GF-D8 (cell line): ENCODE measurements around the gene PCDHB11.
"Not testable (repeated sequence)": the region's sequence is repeated elsewhere in the genome, so short reads cannot be mapped to it uniquely, and the experiment has no call there.

Experiments
- DNase-seq: peaks from one replicate; lab custom pipeline; 2025; lab: John Stamatoyannopoulos, UW

PCDHB11 gene

DNA sequence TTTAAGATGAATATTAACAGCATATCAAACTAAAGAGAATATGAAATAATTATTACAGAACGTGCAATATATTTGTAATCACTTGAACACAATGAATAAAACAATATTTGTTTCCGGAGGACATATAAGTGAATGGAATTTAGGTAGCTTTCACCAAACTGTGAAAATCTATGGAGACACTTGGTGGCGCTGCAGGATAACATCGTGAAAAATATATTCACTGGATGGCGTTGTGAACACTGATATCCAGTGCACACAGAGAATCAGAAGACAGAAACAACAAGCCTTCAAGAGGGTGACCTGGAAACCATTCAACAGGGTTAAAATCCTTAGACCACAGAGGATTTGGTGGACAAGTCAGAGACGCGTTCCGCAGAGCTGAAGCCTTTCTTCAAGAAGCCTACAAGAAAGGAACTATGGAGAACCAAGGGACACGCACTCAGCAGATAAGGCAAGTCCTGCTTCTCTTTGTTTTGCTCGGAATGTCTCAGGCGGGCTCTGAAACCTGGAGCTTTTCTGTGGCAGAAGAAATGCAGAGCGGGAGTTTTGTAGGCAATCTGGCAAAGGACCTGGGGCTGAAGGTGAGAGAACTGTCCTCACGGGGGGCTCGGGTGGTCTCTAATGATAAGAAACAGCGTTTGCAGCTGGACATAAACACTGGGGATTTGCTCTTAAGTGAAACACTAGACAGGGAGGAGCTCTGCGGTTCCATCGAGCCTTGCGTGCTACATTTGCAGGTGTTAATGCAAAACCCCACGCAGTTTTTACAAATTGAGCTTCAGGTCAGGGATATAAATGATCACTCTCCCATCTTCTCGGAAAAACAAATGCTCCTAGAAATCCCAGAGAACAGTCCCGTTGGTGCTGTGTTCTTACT, at the start of gene PCDHB11:
Gene PCDHB11, plus strand, starts transcription at position 269 of the 877 bp plus-strand sequence. Its CDS starts 148 bp downstream, at position 417.
- DNase-seq = no peak

GRCh38 chr5:141149812-141150211, 49.6 kb upstream of the PCDHB11 start, which contains the start of gene PCDHB6:
Gene PCDHB6, plus strand, starts transcription at chr5:141150057. Its CDS starts 201 bp downstream, at chr5:141150258.
- DNase-seq = no peak

DNA sequence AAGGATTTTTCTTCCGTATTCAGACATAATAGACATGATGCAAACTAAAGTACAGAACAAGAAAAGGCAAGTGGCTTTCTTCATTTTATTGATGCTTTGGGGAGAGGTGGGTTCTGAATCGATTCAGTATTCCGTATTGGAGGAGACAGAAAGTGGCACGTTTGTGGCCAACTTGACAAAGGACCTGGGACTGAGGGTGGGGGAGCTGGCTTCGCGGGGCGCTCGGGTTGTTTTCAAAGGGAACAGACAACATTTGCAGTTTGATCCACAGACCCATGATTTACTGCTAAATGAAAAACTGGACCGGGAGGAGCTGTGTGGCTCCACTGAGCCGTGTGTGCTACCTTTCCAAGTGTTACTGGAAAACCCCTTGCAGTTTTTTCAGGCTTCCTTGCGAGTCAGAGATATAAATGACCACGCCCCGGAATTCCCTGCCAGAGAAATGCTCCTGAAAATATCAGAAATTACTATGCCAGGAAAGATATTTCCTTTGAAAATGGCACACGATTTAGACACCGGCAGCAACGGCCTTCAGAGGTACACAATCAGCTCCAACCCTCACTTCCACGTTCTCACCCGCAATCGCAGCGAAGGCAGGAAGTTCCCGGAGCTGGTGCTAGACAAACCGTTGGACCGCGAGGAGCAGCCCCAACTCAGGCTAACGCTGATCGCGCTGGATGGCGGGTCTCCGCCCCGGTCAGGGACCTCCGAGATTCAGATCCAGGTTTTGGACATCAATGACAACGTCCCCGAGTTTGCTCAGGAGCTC, 49.0 kb upstream of the PCDHB11 start:
- no peak for DNase-seq

GRCh38 chr5:141150993-141151325, 48.5 kb upstream of the PCDHB11 start:
- DNase-seq = no peak

DNA sequence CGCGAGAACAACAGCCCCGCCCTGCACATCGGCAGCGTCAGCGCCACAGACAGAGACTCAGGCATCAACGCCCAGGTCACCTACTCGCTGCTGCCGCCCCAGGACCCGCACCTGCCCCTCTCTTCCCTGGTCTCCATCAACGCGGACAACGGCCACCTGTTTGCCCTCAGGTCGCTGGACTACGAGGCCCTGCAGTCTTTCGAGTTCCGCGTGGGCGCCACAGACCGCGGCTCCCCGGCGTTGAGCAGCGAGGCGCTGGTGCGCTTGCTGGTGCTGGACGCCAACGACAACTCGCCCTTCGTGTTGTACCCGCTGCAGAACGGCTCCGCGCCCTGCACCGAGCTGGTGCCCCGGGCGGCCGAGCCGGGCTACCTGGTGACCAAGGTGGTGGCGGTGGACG, 47.8 kb upstream of the PCDHB11 start:
- not testable (repeated sequence) for DNase-seq

DNA sequence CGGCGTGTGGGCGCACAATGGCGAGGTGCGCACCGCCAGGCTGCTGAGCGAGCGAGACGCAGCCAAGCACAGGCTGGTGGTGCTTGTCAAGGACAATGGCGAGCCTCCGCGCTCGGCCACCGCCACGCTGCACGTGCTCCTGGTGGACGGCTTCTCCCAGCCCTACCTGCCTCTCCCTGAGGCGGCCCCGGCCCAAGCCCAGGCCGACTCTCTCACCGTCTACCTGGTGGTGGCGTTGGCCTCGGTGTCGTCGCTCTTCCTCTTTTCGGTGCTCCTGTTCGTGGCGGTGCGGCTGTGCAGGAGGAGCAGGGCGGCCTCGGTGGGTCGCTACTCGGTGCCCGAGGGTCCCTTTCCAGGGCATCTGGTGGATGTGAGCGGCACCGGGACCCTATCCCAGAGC, 47.3 kb upstream of the PCDHB11 start:
- not testable (repeated sequence) for DNase-seq

DNA sequence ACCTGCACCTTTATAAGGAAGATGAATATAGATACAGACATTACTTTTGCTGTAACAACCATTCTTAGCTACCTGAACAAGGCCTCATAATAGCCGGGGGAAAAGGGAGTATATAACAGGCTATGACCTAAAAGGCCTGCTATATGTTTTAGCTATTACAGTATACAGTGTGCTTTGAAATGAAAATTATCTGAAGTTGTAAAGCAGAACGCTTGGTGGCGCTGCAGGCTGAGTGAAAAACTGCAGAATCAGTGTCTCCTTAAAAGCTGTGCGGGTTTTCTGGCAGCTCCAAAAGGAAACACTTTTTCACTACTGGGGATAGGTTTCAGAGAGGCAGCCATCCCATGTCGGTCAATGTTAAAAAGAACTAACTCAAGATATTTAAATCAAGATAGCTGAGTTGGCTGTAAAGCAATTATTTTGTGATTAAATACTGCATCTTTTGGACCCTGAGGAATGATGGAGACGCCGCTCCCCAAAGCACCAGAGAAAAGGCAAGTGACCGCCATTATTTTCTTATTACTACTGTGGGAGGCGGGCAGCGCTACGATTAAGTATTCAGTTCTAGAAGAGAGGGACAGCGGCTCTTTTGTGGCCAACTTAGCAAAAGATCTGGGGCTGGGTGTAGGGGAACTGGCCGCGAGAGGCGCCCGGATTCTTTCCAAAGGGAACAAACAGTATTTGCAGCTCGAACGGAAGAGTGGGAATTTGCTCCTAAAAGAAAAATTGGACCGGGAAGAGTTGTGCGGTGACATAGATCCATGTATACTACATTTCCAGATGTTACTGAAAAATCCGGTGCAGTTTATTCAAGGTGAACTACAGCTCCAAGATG, 43.7 kb upstream of the PCDHB11 start:
- no peak for DNase-seq

- DNase-seq = not testable (repeated sequence)
Observed at GRCh38 chr5:141157356-141157755, 42.1 kb upstream of the PCDHB11 start.

GRCh38 chr5:141157901-141158300, 41.5 kb upstream of the PCDHB11 start:
- not testable (repeated sequence) for DNase-seq

DNA sequence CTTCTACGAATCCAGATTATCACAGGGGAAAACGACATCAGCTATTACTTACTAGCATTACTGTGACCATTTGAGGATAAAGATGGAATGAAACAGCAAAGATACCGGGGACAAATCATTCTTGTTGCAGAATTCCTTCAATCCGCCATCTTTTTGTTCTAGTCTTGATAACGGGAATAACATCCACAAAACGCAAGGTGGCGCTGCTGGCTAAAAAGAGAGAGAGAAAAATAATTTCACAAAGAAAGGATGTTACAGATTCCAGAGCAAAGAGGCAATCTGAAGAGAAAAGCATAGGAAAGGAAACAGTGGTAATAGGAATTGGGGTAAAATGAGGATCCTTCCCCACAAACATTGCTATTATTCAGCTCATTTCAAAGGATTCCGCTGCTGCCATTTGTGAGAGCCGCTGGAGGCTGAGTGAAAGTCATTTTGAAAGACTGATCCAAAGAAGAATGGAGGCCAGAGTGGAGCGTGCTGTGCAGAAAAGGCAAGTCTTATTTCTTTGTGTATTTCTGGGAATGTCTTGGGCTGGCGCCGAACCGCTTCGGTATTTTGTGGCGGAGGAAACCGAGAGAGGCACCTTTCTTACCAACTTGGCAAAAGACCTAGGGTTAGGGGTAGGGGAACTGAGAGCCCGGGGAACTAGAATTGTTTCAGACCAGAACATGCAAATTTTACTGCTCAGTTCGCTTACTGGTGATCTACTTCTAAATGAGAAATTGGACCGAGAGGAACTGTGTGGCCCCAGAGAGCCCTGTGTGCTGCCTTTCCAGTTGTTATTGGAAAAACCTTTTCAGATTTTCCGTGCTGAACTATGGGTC, 26.8 kb upstream of the PCDHB11 start, which contains the start of gene PCDHB7:
Gene PCDHB7, plus strand, starts transcription at position 264 of the 824 bp plus-strand sequence. Its CDS starts 192 bp downstream, at position 456.
- DNase-seq = no peak

DNA sequence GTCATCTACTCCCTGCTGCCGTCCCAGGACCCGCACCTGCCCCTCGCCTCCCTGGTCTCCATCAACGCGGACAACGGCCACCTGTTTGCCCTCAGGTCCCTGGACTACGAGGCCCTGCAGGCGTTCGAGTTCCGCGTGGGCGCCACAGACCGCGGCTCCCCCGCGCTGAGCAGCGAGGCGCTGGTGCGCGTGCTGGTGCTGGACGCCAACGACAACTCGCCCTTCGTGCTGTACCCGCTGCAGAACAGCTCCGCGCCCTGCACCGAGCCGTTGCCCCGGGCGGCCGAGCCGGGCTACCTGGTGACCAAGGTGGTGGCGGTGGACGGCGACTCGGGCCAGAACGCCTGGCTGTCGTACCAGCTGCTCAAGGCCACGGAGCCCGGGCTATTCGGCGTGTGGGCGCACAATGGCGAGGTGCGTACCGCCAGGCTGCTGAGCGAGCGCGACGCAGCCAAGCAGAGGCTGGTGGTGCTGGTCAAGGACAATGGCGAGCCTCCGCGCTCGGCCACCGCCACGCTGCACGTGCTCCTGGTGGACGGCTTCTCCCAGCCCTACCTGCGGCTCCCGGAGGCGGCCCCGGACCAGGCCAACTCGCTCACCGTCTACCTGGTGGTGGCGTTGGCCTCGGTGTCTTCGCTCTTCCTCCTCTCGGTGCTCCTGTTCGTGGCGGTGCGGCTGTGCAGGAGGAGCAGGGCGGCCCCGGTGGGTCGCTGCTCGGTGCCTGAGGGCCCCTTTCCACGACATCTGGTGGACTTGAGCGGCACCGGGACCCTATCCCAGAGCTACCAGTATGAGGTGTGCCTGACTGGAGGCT, 24.9 kb upstream of the PCDHB11 start:
- DNase-seq = not testable (repeated sequence)

DNA sequence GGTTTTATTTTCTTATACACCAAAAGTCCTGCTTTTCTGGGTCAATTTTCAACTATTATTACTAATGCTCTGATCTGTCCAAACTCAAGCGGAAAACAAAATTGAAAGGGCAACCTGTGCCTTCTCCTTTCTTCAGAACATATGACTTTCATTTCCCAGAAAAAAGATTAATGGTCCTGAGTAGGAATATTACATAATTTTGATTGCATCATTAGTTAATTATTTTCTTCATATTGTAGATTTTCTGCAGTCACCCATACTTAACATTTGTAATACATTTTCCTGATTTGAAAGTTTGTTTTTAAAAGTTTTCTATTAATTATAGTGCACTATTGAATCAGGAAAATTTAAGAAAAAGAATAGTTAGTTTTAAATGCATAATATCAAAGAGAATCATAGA, 23.5 kb upstream of the PCDHB11 start:
- no peak for DNase-seq

GRCh38 chr5:141177577-141178191, 21.7 kb upstream of the PCDHB11 start, which contains the start of gene PCDHB8:
Gene PCDHB8, plus strand, starts transcription at chr5:141177790. Its CDS starts 245 bp downstream, at chr5:141178035.
- not testable (repeated sequence) for DNase-seq

DNA sequence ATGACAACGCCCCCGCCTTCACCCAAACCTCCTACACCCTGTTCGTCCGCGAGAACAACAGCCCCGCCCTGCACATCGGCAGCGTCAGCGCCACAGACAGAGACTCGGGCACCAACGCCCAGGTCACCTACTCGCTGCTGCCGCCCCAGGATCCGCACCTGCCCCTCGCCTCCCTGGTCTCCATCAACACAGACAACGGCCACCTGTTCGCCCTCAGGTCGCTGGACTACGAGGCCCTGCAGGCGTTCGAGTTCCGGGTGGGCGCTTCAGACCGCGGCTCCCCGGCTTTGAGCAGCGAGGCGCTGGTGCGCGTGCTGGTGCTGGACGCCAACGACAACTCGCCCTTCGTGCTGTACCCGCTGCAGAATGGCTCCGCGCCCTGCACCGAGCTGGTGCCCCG, 20.1 kb upstream of the PCDHB11 start:
- not testable (repeated sequence) for DNase-seq

GRCh38 chr5:141179876-141180275, 19.6 kb upstream of the PCDHB11 start:
- DNase-seq = not testable (repeated sequence)

DNA sequence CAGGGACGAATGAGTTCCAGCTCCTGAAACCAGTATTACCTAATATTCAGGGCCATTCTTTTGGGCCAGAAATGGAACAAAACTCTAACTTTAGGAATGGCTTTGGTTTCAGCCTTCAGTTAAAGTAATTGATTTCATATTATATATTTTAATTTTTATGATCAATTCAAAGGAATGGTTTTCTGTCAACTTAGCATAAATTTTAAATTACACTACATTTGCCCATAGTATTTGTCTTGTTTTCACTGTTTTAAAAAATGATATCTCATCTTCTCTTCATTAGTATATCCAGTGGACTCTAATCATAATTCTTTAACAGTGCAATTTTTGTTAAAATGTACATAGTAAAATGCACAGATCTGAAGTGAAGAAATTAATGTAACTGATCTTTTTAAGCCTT, 19.1 kb upstream of the PCDHB11 start:
- DNase-seq = no peak

GRCh38 chr5:141182248-141182647, 17.2 kb upstream of the PCDHB11 start, which contains the start of gene PCDHB16:
Gene PCDHB16, plus strand, starts transcription at chr5:141182387. Its CDS starts 173 bp downstream, at chr5:141182560.
- DNase-seq = no peak

- DNase-seq = not testable (repeated sequence)
Observed at GRCh38 chr5:141184117-141184855, 15.1 kb upstream of the PCDHB11 start.
